Activated CD4-positive, CD25-positive, alpha-beta regulatory T cell (primary cell): ENCODE data around the gene UBE2Q1.

Experiments
- DNase-seq, 4 experiments: peaks; one replicate each; lab custom pipeline; 2025; lab: John Stamatoyannopoulos, UW

The UBE2Q1 gene

DNA sequence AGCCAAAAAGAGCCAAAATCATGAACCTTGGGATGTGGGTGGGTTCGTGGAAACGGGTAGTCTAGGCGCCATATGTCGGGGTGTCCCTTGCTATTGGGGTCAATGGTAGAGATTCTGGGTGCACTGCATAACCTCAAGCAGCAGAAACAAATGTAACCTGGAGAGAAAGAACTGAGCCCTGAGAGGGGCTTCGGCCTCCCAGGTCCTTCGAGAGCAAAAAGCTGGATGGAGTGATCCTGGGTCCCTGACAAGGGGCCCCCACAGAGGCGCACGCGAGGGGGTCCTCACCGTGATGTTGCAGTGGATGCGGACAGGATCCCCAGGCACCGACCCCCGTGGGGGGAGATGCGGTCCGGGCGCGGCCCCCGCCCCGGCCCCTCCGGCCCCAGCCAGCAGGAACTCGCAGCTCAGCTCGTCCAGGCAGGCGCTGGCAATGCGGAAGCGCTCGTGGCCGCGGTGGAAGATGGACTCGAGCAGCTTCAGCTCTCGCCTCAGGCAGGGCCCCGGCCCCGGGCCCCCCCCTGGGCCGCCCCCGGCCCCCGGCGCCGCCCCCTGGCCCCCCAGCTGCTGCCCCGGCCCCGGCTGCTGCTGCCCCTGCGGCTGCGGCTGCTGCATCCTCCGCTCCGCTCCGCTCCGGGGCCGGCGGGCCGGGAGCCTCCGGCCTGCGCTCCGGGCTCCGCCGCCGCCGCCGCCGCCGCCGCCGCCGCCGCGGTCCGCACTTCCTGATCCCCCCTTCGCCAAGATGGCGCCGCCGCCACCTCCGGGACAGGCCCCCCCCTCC, at the start of gene UBE2Q1:
Gene UBE2Q1 (minus strand): TSS at position 724 of the 781 bp plus-strand sequence. CDS start 109 bp downstream, at position 615.
- DNase-seq = peak in 2 of 4 experiments; percentile 49

DNA sequence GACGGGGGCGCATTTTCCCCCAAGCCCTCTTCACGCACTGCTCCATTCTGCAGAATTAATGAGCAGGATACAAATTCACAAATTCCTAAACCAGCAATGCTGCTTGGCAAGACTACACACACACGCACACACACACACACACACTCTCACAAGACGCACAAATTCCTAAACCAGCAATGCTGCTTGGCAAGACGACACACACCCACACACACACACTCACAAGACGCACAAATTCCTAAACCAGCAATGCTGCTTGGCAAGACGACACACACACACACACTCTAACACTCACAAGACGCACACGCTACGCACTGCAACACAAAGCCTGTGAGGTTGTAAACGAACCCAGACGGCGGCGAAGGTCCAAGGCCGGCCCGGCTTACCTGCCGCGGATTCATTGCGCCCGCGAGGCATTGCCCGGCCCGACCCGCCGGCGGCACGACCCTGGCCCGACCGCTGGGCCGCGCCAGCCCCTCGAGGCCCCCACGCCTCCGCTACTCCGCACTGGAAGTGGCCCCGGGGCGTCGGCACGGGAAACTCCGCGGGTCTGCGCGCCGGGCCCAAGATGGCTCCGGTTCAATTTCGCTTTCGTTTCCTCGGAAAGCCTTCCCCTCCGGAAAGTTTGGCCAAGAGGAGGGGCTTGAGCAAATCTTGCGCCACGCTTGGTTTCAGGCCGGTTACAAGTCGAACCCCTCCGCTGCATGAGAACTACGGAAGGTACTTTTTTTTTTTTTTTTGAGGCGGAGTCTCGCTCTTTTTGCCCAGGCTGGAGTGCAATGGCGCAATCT, 49.3 kb upstream of the UBE2Q1 start, which contains the start of gene ADAR:
Gene ADAR (minus strand): TSS at position 578 of the 788 bp plus-strand sequence. CDS start 180 bp downstream, at position 398.
- DNase-seq = peak; percentile 74 to 83 (median 76)

DNA sequence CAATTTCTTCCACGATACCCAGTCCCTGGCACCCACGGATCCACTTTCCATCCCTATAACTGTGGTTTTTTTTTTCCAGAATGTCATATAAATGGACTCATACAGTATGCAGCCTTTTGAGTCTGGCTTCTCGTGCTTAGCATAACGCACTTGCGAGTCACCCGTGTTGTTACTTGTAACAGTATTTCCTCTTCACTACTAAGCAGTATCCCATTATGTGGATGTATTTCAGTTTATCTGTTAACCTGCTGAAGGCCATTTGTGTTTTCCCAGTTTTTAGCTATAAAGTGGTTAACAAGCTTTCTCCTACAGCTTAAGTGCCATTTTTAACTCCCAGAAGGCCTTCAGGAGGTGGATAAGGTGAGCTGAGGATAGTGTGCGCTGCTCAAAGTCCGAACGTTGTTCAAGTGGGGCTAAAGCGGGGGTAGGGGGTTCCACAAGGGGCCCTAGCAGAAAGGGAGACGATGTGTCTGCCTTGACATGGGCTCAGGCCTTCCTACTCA, 48.7 kb upstream of the UBE2Q1 start:
- DNase-seq = no peak

DNA sequence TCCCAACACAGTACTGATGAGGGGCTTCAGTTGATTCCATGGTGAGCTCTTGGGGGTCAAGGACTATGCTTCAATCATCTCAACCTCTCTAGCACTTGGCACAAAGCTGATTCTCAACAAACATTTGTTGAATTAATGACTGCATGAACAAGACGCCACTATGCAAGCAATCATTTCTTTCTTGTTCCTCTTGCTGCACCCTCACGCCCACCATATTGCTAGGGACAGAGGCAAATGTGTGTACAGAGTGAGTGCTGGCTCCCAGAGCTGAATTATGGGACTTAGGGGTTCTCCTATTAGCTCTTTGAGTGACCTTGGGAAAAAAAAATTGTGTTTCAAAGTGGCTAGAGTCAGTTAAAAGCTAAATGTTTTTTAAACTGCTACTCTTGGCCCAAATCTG, 47.1 kb upstream of the UBE2Q1 start:
- no peak for DNase-seq

DNA sequence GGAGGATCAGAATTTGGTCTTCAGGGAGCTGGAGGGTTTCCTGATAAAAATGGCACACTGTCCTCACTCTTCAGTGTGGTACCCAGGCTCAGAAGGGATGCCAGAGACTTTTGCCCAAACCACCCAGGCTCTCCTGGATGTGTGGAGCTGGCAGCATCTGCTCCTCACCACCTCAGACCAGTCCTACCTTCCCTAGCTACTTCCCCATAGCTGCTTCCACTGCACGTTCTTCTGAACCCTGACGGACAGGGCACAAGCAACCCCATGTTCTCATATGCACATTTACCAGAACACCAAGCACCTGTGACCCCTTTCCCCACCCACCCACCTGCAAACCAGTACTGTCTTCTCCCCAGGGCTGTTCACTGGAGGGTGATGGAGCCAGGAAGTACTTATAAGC, 44.9 kb upstream of the UBE2Q1 start:
- DNase-seq = no peak

DNA sequence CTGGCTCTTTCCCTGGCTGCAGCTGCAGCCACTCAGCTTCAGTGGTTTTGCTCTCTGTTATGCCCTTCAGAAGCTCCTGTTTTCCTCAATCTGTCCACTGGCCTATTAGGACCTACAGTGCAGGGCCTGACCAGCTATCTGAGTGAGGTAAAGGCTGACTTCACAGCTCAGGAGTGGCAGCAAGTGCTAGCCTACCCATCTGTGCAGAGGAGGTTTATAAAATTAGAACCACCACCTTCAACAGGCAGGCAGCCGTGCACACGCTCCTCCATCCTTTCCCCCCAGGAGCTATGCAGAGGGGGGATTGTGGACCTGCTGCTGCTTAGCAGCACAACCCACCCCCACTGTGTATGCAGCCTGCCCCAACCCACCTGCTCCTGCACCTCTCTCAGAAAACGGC, 41.2 kb upstream of the UBE2Q1 start:
- no peak for DNase-seq

DNA sequence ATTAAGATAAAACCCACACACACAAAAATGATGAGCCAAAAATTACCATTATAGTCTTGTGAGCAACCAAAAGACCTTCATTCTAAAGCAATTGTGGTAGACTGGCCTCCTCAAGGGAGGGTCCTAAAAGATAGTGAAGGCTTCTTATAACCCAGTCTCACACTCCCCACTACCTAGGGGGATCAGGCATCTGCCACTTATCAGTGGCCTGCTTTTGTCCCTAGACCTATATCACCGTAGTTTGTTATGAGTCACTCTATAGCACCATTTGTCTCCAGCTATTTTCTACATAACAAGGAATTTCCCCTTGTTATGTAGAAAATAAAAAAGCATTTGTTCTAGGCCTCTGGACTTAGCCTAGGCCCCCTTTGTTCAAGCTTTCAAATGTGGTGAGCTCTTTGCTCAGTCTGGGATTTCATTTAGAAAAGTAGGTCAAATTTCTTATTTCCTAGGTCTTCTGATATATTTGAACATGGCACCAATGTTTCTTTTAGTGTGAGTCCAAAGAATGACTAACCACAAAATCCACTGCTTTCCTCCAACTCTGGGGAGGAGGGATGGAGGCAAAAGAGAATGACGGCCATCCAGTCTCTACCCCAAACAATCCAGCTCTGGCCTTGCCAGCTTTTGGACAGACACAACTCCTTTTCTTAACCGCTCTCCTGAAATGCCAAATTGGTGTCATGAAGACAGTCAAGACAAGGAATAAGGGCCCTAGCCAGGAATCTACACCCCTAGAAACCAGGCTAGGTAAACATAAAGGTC, 40.6 kb upstream of the UBE2Q1 start:
- DNase-seq = no peak

DNA sequence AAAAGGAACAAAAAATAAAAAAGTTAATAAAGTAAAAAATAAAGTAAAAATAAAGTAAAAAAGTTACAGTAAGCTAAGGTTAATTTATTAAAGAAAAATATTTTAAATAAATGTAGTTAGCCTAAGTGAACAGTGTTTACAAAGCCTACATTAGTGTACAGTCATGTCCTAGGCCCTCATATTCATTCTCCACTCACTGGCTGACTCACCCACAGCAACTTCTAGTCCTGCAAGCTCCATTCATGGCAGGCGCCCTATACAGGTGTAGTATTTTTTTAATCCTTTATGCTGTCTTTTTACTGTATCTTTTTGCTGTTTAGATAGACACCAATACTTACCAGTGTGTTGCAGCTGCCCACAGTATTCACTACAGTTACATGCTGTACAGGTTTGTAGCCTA, 37.2 kb upstream of the UBE2Q1 start:
- DNase-seq = no peak

DNA sequence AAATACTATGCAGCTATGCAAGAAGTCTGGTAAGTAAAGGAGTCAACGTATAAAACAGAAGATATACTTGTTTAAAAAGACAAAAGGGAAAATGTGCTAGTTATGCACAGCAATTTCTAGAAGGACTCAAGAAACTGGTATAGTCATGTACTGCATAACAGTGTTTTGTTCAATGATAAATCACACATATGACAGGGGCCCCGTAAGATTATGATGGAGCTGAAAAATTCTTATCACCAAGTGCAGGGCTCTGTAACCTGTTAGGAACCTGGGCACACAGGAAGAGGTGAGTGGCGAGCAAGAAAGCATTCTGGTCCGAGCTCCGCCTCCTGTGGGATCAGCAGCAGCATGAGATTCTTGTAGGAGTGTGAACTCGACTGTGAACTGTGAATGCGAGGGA, 36.3 kb upstream of the UBE2Q1 start:
- DNase-seq = no peak

DNA sequence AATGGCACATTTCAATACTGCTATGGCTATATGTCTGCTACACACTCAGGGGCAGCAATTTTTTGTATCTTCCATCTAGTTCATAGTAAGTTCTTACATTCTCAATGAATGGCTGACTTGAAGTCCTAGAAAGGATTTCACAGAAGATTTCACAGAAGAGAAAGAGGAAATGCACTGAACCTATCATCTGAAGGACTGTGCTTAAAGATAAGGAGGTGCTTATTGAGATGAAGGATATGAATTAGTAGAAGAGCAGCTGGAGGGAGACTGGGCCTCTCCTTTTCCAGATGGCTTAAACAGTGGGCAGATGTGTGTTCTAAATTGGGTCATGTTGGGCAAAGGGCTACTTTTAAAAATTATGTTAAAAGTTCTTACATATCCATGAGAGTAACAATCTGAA, 34.9 kb upstream of the UBE2Q1 start:
- DNase-seq = no peak

DNA sequence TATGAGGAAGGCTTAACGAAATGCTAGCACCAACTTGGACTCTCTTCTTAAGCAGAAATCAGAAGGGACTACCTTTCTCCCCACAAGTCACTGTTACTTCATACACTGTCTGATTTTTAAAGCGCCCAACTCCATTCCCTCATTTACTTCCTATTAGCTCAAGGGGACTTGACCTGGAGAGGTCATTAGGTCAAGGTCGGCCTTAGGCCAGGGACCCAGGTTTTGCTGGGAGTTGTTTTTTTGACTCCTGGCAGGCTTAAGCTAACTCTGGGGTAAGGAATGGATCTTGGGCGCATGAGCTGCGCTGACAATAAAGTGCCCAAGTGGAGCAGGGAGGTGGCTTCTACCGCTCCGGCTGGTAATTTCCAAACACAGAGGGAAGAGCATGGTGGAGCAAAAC, 32.7 kb upstream of the UBE2Q1 start:
- no peak for DNase-seq

DNA sequence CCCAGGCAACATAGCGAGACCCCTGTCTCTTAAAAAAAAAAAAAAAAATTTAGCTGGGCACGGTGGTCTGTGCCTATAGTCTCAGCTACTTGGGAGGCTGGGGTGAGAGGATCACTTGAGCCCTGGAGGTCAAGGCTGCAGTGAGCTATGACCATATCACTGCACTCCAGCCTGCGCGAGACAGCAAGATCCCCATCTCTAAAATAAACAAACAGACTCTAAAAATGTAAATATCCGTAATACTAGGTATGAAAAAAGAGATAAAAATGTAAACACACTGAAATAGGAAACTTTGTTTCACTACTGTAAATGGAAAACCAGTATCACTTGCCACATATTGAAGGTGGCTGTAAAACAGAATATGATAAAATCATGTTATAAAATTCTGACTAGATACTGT, 32.3 kb upstream of the UBE2Q1 start:
- DNase-seq = no peak

DNA sequence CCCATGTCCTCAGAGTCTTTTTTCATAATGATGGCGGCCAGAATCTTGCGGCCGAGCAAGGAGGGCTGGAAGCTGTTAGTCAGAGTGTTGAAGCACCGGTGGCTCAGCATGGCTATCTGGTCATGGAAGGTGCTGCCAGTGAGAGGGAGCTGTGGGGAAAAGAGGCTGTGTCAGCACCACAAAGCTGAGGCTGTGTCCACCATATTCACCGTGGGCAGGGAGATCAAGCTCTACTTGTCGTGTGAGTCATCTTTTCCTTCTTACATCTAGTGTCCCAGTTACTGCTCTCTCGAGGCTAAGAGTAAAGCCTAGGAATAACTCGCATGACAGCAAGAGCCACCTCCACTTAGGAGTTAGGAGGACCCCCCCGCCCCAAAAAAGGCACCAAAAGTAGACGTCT, 31.3 kb upstream of the UBE2Q1 start:
- DNase-seq = no peak

DNA sequence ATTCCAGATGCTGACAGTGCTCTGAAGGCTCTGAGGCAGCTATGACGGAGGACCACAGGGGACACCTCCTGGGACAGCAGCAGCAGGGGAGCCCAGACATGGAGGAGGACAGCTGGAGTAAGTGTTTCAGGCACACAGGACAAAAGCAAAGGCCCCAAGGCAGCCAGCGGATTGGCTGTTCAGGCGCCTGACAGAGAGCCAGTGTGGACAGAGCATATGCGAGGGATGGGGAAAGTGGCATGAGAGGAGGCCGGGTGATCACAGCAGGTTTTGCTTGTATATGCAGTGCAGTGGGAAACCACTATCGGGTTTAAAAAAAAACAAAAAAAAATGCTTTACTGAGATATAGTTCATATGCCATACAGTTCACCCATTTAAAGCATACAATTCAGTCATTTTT, 28.2 kb upstream of the UBE2Q1 start:
- no peak for DNase-seq

DNA sequence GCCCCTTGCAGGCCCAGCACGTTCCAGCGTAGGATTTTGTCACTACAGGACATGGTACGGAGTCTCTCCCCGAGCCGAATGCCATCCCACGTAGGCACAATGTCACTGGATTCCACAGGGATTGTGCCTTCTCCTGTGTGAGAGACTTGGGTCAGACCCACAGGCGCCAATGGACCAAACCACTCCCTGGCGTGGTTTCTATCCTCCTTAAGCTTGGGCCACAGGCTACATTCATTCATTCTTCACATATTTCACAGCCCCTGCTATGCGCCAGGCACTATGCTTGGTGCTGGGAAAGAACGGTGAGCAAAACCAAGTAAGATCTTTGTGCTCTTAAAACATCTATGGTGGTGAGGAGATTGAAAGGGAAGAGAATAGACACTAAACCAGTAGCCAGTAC, 27.8 kb upstream of the UBE2Q1 start:
- DNase-seq = no peak

DNA sequence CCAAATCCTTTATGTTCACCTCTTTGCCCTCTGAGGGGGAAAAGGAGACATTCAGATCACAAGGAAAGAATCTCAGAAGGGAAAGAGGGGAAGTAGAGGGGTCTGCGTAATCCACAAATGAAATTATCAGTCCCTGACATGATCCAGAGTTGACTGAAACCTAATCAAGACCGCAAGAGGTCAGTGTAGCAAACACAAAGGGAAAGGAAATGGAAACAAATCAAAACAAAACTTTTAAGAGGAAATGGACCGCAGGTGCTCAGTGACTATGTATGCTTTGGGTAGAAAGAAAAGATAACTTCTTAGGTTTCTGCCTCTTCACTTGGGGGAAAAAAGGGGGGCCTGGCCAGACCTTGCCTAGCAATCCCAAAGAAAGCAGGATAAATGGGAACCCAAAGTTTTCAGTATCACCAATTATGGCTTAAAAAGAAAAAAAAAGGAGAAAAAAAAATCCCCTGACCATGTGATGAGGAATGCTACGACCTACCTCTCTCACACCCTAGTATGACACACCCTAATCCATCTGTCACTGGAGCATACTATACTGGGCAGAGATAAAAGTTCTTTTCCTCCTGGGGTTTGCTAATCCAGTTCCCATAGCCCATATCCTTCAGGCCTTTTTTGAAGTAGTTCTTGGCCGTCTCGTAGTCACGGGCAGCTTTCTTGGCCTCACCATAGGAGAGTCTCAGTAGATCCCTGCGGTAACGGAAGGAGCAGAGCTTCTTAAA, 26.0 kb upstream of the UBE2Q1 start:
- DNase-seq = no peak

DNA sequence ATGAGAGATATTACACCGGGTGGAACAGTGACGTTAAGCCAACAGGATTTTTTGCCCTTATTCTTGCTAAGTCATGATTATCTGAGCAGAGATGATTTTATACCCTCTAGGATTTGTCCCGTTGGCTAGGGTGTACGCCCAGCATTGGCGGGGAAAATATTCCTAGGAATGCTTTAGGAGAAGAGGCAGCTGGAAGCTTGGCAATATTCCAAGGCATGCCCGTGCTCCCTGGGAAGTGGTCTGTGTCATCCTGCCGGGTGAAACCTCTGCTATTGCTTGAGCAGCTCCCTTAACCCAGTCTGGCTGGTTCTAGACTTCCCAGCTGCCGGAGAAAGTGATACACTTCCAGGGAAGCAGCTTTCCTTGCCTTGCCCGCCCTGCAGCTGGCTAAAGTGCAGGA, 25.3 kb upstream of the UBE2Q1 start:
- DNase-seq = no peak

DNA sequence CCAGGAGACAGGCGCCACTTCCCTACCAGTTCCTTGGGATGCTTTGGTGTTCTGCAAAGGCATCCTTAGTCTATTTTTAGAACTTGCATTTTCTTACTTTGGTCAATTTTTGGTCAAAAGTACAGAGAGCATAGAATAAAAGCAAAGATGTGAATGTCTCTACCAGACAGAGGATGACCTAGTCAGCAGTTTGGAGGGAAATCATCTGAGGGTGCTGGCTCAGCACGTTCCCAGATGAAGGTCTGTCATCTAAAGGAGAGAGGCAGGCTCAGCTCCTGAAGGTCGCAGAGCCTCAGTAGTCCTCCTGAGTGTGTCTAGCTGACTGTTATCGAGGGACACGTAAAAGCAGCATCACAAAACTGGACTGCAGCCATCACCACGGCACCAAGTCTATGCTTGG, 24.4 kb upstream of the UBE2Q1 start:
- DNase-seq = no peak

DNA sequence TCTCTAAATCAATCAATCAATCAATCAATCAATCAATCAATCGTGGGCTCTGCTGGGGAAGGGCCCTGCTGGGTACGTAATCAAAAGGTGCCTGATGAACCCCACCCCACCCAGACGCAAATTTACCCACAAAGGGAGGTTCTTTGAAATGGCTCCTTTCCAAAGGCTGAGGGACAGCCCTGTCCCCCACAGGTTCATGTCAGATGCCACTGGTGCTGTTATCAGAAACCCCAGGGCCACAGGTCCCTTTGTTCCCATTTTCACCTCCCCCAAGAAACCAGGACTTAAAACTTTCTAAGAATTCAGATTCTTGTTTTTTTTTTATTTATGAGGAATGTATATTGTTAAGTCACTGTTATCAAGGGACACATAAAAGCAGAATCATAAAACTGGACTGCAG, 23.3 kb upstream of the UBE2Q1 start:
- no peak for DNase-seq

DNA sequence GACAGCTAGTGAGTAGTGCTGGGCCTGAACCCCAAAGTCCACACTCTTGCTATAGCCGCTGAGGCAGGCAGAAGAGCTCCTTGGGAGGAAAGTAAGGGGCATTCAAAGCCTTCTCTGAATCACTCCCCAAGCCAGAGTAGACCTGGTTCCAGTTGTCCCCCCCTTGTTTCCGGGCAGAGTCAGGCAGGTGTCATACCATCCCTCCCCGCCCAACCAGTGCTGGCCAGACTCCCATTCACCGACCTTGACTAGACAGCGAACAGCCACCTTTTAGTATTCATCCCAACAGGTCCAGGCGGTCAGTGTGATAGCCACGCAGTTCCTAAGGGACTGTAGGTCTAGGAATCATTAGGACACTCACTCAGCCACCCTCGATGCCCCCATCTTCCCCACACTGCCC, 20.9 kb upstream of the UBE2Q1 start:
- DNase-seq = no peak

DNA sequence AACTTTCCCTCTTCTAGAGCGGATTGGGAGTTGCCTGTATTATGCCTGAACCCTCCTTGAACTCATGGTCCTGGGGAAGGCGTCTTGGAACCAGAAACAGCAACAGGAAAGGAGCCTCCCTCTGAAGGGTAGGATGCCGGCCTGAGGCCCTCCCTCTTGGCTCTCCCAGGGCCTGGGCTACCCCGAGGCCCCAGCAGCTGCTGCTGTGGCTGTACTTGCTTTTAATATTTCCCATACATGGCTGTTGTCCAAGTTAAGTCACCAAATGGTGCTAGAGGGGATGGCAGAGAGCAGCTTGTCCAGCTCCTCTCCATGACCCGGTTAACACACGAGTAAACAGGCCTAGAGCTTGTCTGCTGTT, 19.6 kb upstream of the UBE2Q1 start:
- no peak for DNase-seq
